Measurements from ENCODE around the gene VSTM4.

DNA sequence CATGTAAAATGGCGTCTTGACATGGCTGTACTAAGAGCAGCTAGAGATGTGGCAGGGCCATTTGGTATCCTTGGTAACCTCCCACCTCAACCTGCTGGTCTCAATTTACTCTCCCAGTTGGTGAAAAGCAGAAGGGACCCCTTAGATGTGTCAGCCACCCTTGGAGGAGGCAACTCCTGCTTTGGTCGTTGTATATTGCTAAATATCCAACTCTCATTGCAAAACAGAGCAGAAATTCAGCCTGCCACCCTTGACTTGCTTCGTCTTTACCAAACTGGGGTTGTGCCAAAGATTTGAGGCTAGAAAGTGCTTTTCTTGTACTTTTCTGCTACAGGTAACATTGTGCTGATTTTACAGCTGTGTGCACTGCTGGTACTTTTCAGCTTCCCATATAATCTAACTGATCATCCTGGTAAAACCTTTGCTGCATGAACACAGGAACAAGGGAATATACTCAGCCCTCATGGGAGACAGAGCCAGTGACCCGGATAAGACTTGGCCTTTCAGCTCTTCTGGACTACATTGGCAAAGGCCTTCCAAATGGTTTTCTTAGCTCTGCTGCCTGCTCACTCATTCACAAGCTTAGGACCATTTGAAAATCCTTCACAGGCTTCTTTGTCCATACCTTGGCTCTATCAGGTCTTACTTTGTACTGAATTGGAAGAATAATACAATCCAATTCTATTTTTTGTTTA is 2.2 kb upstream of the VSTM4 start:
- TF ChIP-seq CTCF (IDR thresholded peaks at IDR 0.05 in 4 of 5, conservative IDR thresholded peaks at IDR 0.05 in 1 of 5): no peak
- no peak for TF ChIP-seq POLR2A (IDR thresholded peaks at IDR 0.05)
